ENCODE results near the gene WWC2.

- TF ChIP-seq CTCF (conservative IDR thresholded peaks at IDR 0.05) (no peak), ZFX (IDR thresholded peaks at IDR 0.05) (no peak)
These were observed 231.8 kb downstream of the WWC2 start for GRCh38 chr4:183330841-183331240.

Measured in C4-2B (cell line).